IMR-90 (cell line): ENCODE measurements around the gene FBXO44. TPM values are rescaled to one million over a fixed set of nuclear protein-coding genes. Genes with fewer than 3 reads are reported as not detected.
A peak's percentile ranks its signal among the peaks of the same experiment; 100 is the strongest.

Experiments used
- ATAC-seq: fragments of 200-7000 bp; cut with Tn5 transposase; 2 replicates; pipeline ENCODE4 v1.9.1; 2020; ENCODE audit warnings: low read depth, mild to moderate bottlenecking, moderate library complexity
- BruUV-seq: library from RNA; stranded (reverse); fragments of 400-500 nt; replicated peaks from 2 replicates; lab custom pipeline; 2021; lab: Mats Ljungman, UMichigan
- CTCF ChIA-PET: fragments of 300-600 bp; formaldehyde crosslinking; extraction: SDS; loops from one replicate; lab custom pipeline; 2021; ENCODE audit warnings: antibody characterized with exemption; lab: Yijun Ruan, JAX
- POLR2A ChIA-PET: fragments of 300-600 bp; sonication (Branson Sonifier 250); formaldehyde crosslinking; loops from one replicate; lab custom pipeline; 2022; ENCODE audit warnings: antibody characterized with exemption; ENCODE audit not compliant: unreplicated experiment; lab: Charles Lee
- DNase-seq: peaks from one replicate; pipeline ENCODE4 v3.0.0; 2013
- H2AFZ ChIP-seq: replicated peaks from 2 replicates; pipeline ENCODE3; 2013; ENCODE audit warnings: low read length, mild to moderate bottlenecking; ENCODE audit not compliant: poor library complexity
- H2AK5ac ChIP-seq: 2 replicates; pipeline ENCODE4 v1.6.1; 2013; ENCODE audit warnings: low read depth, low read length, inconsistent platforms
- H2AK9ac ChIP-seq: replicated peaks from 2 replicates; pipeline ENCODE3; 2013; ENCODE audit warnings: mild to moderate bottlenecking, low read depth, low read length, moderate library complexity; ENCODE audit not compliant: poor library complexity
- H2BK120ac ChIP-seq: 2 replicates; pipeline ENCODE4 v1.6.1; 2013; ENCODE audit warnings: low read depth, low read length, inconsistent platforms
- H2BK15ac ChIP-seq: 3 replicates; pipeline ENCODE4 v1.6.1; 2013; ENCODE audit warnings: low read depth, low read length, inconsistent platforms
- H2BK20ac ChIP-seq: 2 replicates; pipeline ENCODE4 v1.6.1; 2013; ENCODE audit warnings: low read depth, mild to moderate bottlenecking, inconsistent platforms, low read length, moderate library complexity
- H2BK5ac ChIP-seq: 2 replicates; pipeline ENCODE4 v1.6.1; 2013; ENCODE audit warnings: mild to moderate bottlenecking, low read depth, low read length, inconsistent platforms; ENCODE audit not compliant: poor library complexity, severe bottlenecking
- H3K14ac ChIP-seq: replicated peaks from 2 replicates; pipeline ENCODE4 v1.6.1; 2013; ENCODE audit warnings: low read depth, low read length, inconsistent platforms
- H3K18ac ChIP-seq: 2 replicates; pipeline ENCODE4 v1.6.1; 2013; ENCODE audit warnings: low read depth, low read length, control low read depth
- H3K23ac ChIP-seq: 2 replicates; pipeline ENCODE4 v1.6.1; 2013; ENCODE audit warnings: low read depth, low read length, inconsistent platforms
- H3K27ac ChIP-seq: 2 replicates; pipeline ENCODE4 v1.5.1; 2013; ENCODE audit warnings: mild to moderate bottlenecking, control low read depth, low read length; ENCODE audit not compliant: insufficient read depth
- H3K27me3 ChIP-seq: 2 replicates; pipeline ENCODE4 v1.6.1; 2013; ENCODE audit warnings: low read length; ENCODE audit not compliant: control insufficient read depth, insufficient read depth
- H3K36me3 ChIP-seq: 2 replicates; pipeline ENCODE4 v1.6.1; 2013; ENCODE audit warnings: low read length, mixed read lengths; ENCODE audit not compliant: control insufficient read depth, insufficient read depth
- H3K4ac ChIP-seq: 2 replicates; pipeline ENCODE4 v1.6.1; 2013; ENCODE audit warnings: low read depth, low read length, inconsistent platforms
- H3K4me1 ChIP-seq: 2 replicates; pipeline ENCODE4 v1.6.1; 2013; ENCODE audit warnings: low read length, mixed read lengths; ENCODE audit not compliant: control insufficient read depth, insufficient read depth
- H3K4me2 ChIP-seq: 2 replicates; pipeline ENCODE4 v1.6.1; 2013; ENCODE audit warnings: low read depth, mild to moderate bottlenecking, control low read depth, low read length, moderate library complexity
- H3K4me3 ChIP-seq: 2 replicates; pipeline ENCODE4 v1.5.1; 2013; ENCODE audit warnings: low read depth, mild to moderate bottlenecking, control low read depth, low read length, moderate library complexity; ENCODE audit not compliant: insufficient read depth
- H3K56ac ChIP-seq: 2 replicates; pipeline ENCODE4 v1.6.1; 2013; ENCODE audit warnings: low read length, inconsistent platforms; ENCODE audit not compliant: insufficient read depth; ENCODE audit errors: extremely low read depth
- H3K79me1 ChIP-seq, 2 experiments: 2 replicates each; pipeline ENCODE4 v1.6.1; 2013; ENCODE audit warnings: low read length in 2 of 2, inconsistent platforms in 1 of 2, low read depth in 1 of 2
- H3K9ac ChIP-seq: 2 replicates; pipeline ENCODE4 v1.6.1; 2013; ENCODE audit warnings: low read depth, low read length, control low read depth
- H3K9me1 ChIP-seq: 2 replicates; pipeline ENCODE4 v1.6.1; 2013; ENCODE audit warnings: low read length, inconsistent platforms; ENCODE audit not compliant: insufficient read depth
- H3K9me3 ChIP-seq: 2 replicates; pipeline ENCODE4 v1.6.1; 2013; ENCODE audit warnings: low read length; ENCODE audit not compliant: control insufficient read depth, insufficient read depth
- H4K20me1 ChIP-seq: 2 replicates; pipeline ENCODE4 v1.6.1; 2013; ENCODE audit warnings: low read length, inconsistent platforms; ENCODE audit not compliant: insufficient read depth
- H4K5ac ChIP-seq: 2 replicates; pipeline ENCODE4 v1.6.1; 2013; ENCODE audit warnings: mild to moderate bottlenecking, low read depth, low read length, control low read depth
- H4K8ac ChIP-seq, 2 experiments: 2 replicates each; pipeline ENCODE4 v1.6.1; 2013; ENCODE audit warnings: low read depth in 2 of 2, low read length in 2 of 2, control low read depth in 1 of 2, inconsistent platforms in 1 of 2
- H4K91ac ChIP-seq: 2 replicates; pipeline ENCODE4 v1.6.1; 2013; ENCODE audit warnings: low read depth, low read length, inconsistent platforms; ENCODE audit not compliant: insufficient read depth
- CHD1 ChIP-seq: IDR thresholded peaks from 2 replicates; pipeline ENCODE4 v1.6.1; 2012; ENCODE audit warnings: low read depth, low read length, improper control_type of control experiment
- ELK1 ChIP-seq: fragments of 150-350 bp; IDR thresholded peaks from 2 replicates; pipeline ENCODE4 v1.6.1; 2016; ENCODE audit warnings: low read depth, mild to moderate bottlenecking, low read length, moderate library complexity, borderline replicate concordance
- FOS ChIP-seq: fragments of 150-350 bp; IDR thresholded peaks from 2 replicates; pipeline ENCODE4 v1.6.1; 2016; ENCODE audit warnings: low read depth, low read length
- MAFK ChIP-seq: IDR thresholded peaks from 2 replicates; pipeline ENCODE4 v1.6.1; 2012; ENCODE audit warnings: low read depth, low read length, improper control_type of control experiment
- MAZ ChIP-seq: IDR thresholded peaks from 2 replicates; pipeline ENCODE4 v1.6.1; 2012; ENCODE audit warnings: low read depth, mild to moderate bottlenecking, low read length, improper control_type of control experiment, moderate library complexity, borderline replicate concordance
- MXI1 ChIP-seq: IDR thresholded peaks from 2 replicates; pipeline ENCODE4 v1.6.1; 2012; ENCODE audit warnings: low read depth, mild to moderate bottlenecking, low read length, moderate library complexity, borderline replicate concordance
- NFE2L2 ChIP-seq: fragments of 150-350 bp; IDR thresholded peaks from 2 replicates; pipeline ENCODE4 v1.6.1; 2016; ENCODE audit warnings: low read depth, mild to moderate bottlenecking, low read length
- POLR2A ChIP-seq: IDR thresholded peaks from 2 replicates; pipeline ENCODE4 v1.6.1; 2012; ENCODE audit warnings: mild to moderate bottlenecking, low read depth, low read length
- RAD21 ChIP-seq: IDR thresholded peaks from 2 replicates; pipeline ENCODE4 v1.6.1; 2012; ENCODE audit warnings: low read length, improper control_type of control experiment
- RCOR1 ChIP-seq: IDR thresholded peaks from 2 replicates; pipeline ENCODE4 v1.6.1; 2012; ENCODE audit warnings: mild to moderate bottlenecking, low read length, improper control_type of control experiment; ENCODE audit not compliant: insufficient replicate concordance
- RFX5 ChIP-seq: IDR thresholded peaks from 2 replicates; pipeline ENCODE4 v1.8.0; 2012; ENCODE audit warnings: low read depth, mild to moderate bottlenecking, low read length, moderate library complexity
- WGBS, 2 experiments: methylation state at CpG; one replicate each; pipeline versions ENCODE4 v1.1.5 to v1.1.7; 2013; ENCODE audit warnings: missing lambda C conversion rate in 2 of 2; ENCODE audit not compliant: insufficient read length in 1 of 2; ENCODE audit errors: extremely low coverage in 2 of 2; 5-methylcytosine and 5-hydroxymethylcytosine counted together
- dilution Hi-C: fragments of 300-500 bp; cut with HindIII; formaldehyde crosslinking; loops from one replicate; pipeline ENCODE4 v1.14.3; 2018; ENCODE audit warnings: low sequenced_read_pairs; ENCODE audit not compliant: unreplicated experiment
- in situ Hi-C: fragments of 300-500 bp; cut with MboI; formaldehyde crosslinking; loops from 3 replicates; pipeline ENCODE4 v1.14.3; 2019; ENCODE audit warnings: low sequenced_read_pairs, inconsistent platforms, mixed read lengths
- intact Hi-C: fragments of 100-400 bp; cut with micrococcal nuclease; formaldehyde crosslinking; loops from 2 replicates; pipeline ENCODE4 v1.10.0; 2022
- polyA plus RNA-seq, 3 experiments: library from polyadenylated mRNA; depleted of rRNA; stranded (reverse); fragments of >200 nt; gene quantifications; 2 replicates each; pipeline ENCODE4 v1.2.3, GENCODE V29; 2012; ENCODE audit warnings: low replicate concordance in 1 of 3
- total RNA-seq: library from RNA; depleted of rRNA; stranded (reverse); fragments of >200 nt; gene quantifications from 2 replicates; pipeline ENCODE4 v1.2.3, GENCODE V29; 2012

FBXO44 gene
- total and polyA plus RNA-seq, 2 of the 4 experiments (the other 2 are of a cell fraction): 9.3 to 25.5 TPM

- no peak for TF ChIP-seq RAD21
- TF ChIP-seq FOS: no peak
- no peak for TF ChIP-seq RCOR1
- TF ChIP-seq CHD1: no peak
- no peak for TF ChIP-seq MAFK
- TF ChIP-seq MAZ: no peak
- TF ChIP-seq RFX5: no peak
- no peak for TF ChIP-seq NFE2L2
- TF ChIP-seq MXI1: no peak
- no peak for TF ChIP-seq POLR2A
- no peak for TF ChIP-seq ELK1
- 42% methylated on average over 2 of the region's 7 CpGs; no CpG with 5 or more reads in 1 of the 2 experiments for WGBS, 2 experiments
- no peak overlapping the region for H3K9ac ChIP-seq
Measured at GRCh38 chr1:11653861-11654136, 878 bp upstream of the FBXO44 start.

More at GRCh38 chr1:11653861-11654136, 878 bp upstream of the FBXO44 start:
- no peak overlapping the region for H2BK20ac ChIP-seq
- no peaks in the 10 kb centered on the region for H3K9me3 ChIP-seq
- no TSS peak for BruUV-seq
- ChIA-PET POLR2A (no interaction called here), CTCF (no interaction called here)
- peak overlapping the region; percentile 89 for H3K4me3 ChIP-seq
- in situ Hi-C loops: no loop called here
- peaks cover 18% of the 10 kb centered on the region for H3K27me3 ChIP-seq
- no peak overlapping the region for H4K5ac ChIP-seq
- H3K56ac ChIP-seq: no peak overlapping the region
- H2AFZ ChIP-seq: peak overlapping the region; percentile 84
- no peak overlapping the region for H3K23ac ChIP-seq
- H4K8ac ChIP-seq: no peak overlapping the region
- peaks cover 0 to 4% of the 10 kb centered on the region in 2 experiments; a peak in 1 of 4 replicates for H3K79me1 ChIP-seq
- no peak overlapping the region for H3K14ac ChIP-seq
- no peak overlapping the region for H2BK120ac ChIP-seq
- H3K4me2 ChIP-seq: no peak overlapping the region
- H3K4me1 ChIP-seq: no peaks in the 10 kb centered on the region; the same call in 1 of the 2 replicates
- H2BK15ac ChIP-seq: no peak overlapping the region
- H4K91ac ChIP-seq: no peak overlapping the region
- ATAC-seq (no peak), DNase-seq (no peak)
- no peak overlapping the region for H3K18ac ChIP-seq
- peaks cover 10% of the 10 kb centered on the region; the same call in 1 of the 2 replicates for H3K36me3 ChIP-seq
- no peak overlapping the region for H3K4ac ChIP-seq
- no peaks in the 10 kb centered on the region for H4K20me1 ChIP-seq
- dilution Hi-C loops: no loop called here
- no peak overlapping the region for H2AK5ac ChIP-seq
- peak overlapping the region; percentile 42 for H2AK9ac ChIP-seq
- no peak overlapping the region for H3K27ac ChIP-seq
- no peak overlapping the region for H2BK5ac ChIP-seq
- intact Hi-C loops: loop anchor here (10.0 kb wide), 1 partner anchor 251 kb away; no protein-coding TSS in a partner anchor
- H3K9me1 ChIP-seq: no peaks in the 10 kb centered on the region
